ENCODE measurements around the gene ZIC4.

ZIC4 gene

GRCh38 chr3:147384210-147385058, 21.9 kb downstream of the ZIC4 start:
- no peak for TF ChIP-seq TOX (CRISPR knock-in tag; IDR thresholded peaks at IDR 0.05; ENCODE audit: borderline replicate concordance)
- no peak for TF ChIP-seq RARB (CRISPR knock-in tag; IDR thresholded peaks at IDR 0.05)
- no peak for TF ChIP-seq ZC3H10 (CRISPR knock-in tag; IDR thresholded peaks at IDR 0.05)
- no peak for TF ChIP-seq ZNF8 (CRISPR knock-in tag; IDR thresholded peaks at IDR 0.05)
- TF ChIP-seq TCF4 (CRISPR knock-in tag; IDR thresholded peaks at IDR 0.05; ENCODE audit: borderline replicate concordance): no peak
- no peak for TF ChIP-seq ZFP30 (CRISPR knock-in tag; IDR thresholded peaks at IDR 0.05)
- TF ChIP-seq ISL1 (CRISPR knock-in tag; IDR thresholded peaks at IDR 0.05): no peak
- TF ChIP-seq PATZ1 (CRISPR knock-in tag; IDR thresholded peaks at IDR 0.05; ENCODE audit: borderline replicate concordance): no peak
- no peak for TF ChIP-seq PPARA (CRISPR knock-in tag; IDR thresholded peaks at IDR 0.05; ENCODE audit: borderline replicate concordance)
- TF ChIP-seq SNAI2 (CRISPR knock-in tag; IDR thresholded peaks at IDR 0.05): no peak
- no peak for TF ChIP-seq OSR1 (CRISPR knock-in tag; IDR thresholded peaks at IDR 0.05)
- no peak for TF ChIP-seq ZNF70 (CRISPR knock-in tag; IDR thresholded peaks at IDR 0.05)
- no peak for TF ChIP-seq ZNF565 (CRISPR knock-in tag; conservative IDR thresholded peaks at IDR 0.05; ENCODE audit: low read depth)
- no peak for ATAC-seq

GRCh38 chr3:147383617-147384016, 22.7 kb downstream of the ZIC4 start:
- ATAC-seq: peak; percentile 73
- no peak for TF ChIP-seq CREB5 (CRISPR knock-in tag; IDR thresholded peaks at IDR 0.05; ENCODE audit: low read depth)
- no peak for TF ChIP-seq TOX (CRISPR knock-in tag; IDR thresholded peaks at IDR 0.05; ENCODE audit: borderline replicate concordance)
- no peak for TF ChIP-seq ZFP30 (CRISPR knock-in tag; IDR thresholded peaks at IDR 0.05)
- TF ChIP-seq SNAI2 (CRISPR knock-in tag; IDR thresholded peaks at IDR 0.05): no peak
- TF ChIP-seq, protein P1, sequence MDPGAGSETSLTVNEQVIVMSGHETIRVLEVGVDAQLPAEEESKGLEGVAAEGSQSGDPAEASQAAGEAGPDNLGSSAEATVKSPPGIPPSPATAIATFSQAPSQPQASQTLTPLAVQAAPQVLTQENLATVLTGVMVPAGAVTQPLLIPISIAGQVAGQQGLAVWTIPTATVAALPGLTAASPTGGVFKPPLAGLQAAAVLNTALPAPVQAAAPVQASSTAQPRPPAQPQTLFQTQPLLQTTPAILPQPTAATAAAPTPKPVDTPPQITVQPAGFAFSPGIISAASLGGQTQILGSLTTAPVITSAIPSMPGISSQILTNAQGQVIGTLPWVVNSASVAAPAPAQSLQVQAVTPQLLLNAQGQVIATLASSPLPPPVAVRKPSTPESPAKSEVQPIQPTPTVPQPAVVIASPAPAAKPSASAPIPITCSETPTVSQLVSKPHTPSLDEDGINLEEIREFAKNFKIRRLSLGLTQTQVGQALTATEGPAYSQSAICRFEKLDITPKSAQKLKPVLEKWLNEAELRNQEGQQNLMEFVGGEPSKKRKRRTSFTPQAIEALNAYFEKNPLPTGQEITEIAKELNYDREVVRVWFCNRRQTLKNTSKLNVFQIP (CRISPR knock-in tag; IDR thresholded peaks at IDR 0.05; ENCODE audit: borderline replicate concordance, low read depth): no peak
- TF ChIP-seq ESRRG (CRISPR knock-in tag; IDR thresholded peaks at IDR 0.05): no peak
- TF ChIP-seq GLIS3 (CRISPR knock-in tag; IDR thresholded peaks at IDR 0.05): no peak
- no peak for TF ChIP-seq BACH2 (CRISPR knock-in tag; IDR thresholded peaks at IDR 0.05; ENCODE audit: borderline replicate concordance)

- TF ChIP-seq RARB (CRISPR knock-in tag; IDR thresholded peaks at IDR 0.05) (no peak), GLIS3 (CRISPR knock-in tag; IDR thresholded peaks at IDR 0.05) (no peak), TCF4 (CRISPR knock-in tag; IDR thresholded peaks at IDR 0.05; ENCODE audit: borderline replicate concordance) (no peak), ESRRG (CRISPR knock-in tag; IDR thresholded peaks at IDR 0.05) (no peak), ZFP3 (CRISPR knock-in tag; IDR thresholded peaks at IDR 0.05) (no peak), SNAI2 (CRISPR knock-in tag; IDR thresholded peaks at IDR 0.05) (no peak), TOX (CRISPR knock-in tag; IDR thresholded peaks at IDR 0.05; ENCODE audit: borderline replicate concordance) (no peak), ZFP30 (CRISPR knock-in tag; IDR thresholded peaks at IDR 0.05) (no peak), PPARA (CRISPR knock-in tag; IDR thresholded peaks at IDR 0.05; ENCODE audit: borderline replicate concordance) (no peak), ISL1 (CRISPR knock-in tag; IDR thresholded peaks at IDR 0.05) (no peak), CREB5 (CRISPR knock-in tag; IDR thresholded peaks at IDR 0.05; ENCODE audit: low read depth) (no peak), ZNF70 (CRISPR knock-in tag; IDR thresholded peaks at IDR 0.05) (no peak), TSHZ2 (CRISPR knock-in tag; IDR thresholded peaks at IDR 0.05) (no peak), ZNF565 (CRISPR knock-in tag; conservative IDR thresholded peaks at IDR 0.05; ENCODE audit: low read depth) (no peak), CSDC2 (CRISPR knock-in tag; IDR thresholded peaks at IDR 0.05) (no peak), OSR1 (CRISPR knock-in tag; IDR thresholded peaks at IDR 0.05) (no peak), ZNF8 (CRISPR knock-in tag; IDR thresholded peaks at IDR 0.05) (no peak)
- ATAC-seq: no peak
These were observed 24.7 kb downstream of the ZIC4 start for GRCh38 chr3:147381596-147381995.
